ENCODE data around the gene RTN4R. TPM values are rescaled to one million over a fixed set of nuclear protein-coding genes. Genes with fewer than 3 reads are reported as not detected.
A peak's percentile ranks its signal among the peaks of the same experiment; 100 is the strongest.

Gene RTN4R
- total and polyA plus RNA-seq, 2 of the 13 experiments (the other 11 are each of a cell fraction or from before 2014, with no cell fraction given) = 0.22 to 0.77 TPM

GRCh38 chr22:20217563-20217962, 50.6 kb downstream of the RTN4R start (continued):
- TF ChIP-seq ZNF30 (CRISPR knock-in tag; IDR thresholded peaks at IDR 0.05) (no peak), ZBTB8A (CRISPR knock-in tag; IDR thresholded peaks at IDR 0.05; ENCODE audit: borderline replicate concordance, low read depth) (no peak), ASH2L (IDR thresholded peaks at IDR 0.05; ENCODE audit: insufficient read length, low read depth, low read length) (no peak), FOXA1 (IDR thresholded peaks at IDR 0.05) (no peak), FOXA1 (CRISPR knock-in tag; IDR thresholded peaks at IDR 0.05) (no peak)

GRCh38 chr22:20216863-20217499, 51.1 kb downstream of the RTN4R start:
- peaks cover 16 to 50% of the 10 kb centered on the region in 2 experiments; a peak in 4 of 5 replicates for H3K27me3 ChIP-seq (ENCODE audit: control insufficient read depth in 1 of 2, insufficient read depth in 2 of 2, low read length in 2 of 2)
- H3K36me3 ChIP-seq (replicated peaks in 1 of 2; ENCODE audit: control insufficient read depth in 1 of 2, insufficient read depth in 2 of 2, low read length in 2 of 2) = no peaks in the 10 kb centered on the region
- BruUV-seq (replicated peaks) = no TSS peak
- H3K79me2 ChIP-seq (ENCODE audit: insufficient read depth, low read length) = no peaks in the 10 kb centered on the region
- H3K27ac ChIP-seq (ENCODE audit: extremely low read length, insufficient read depth, low read length) = no peak overlapping the region
- no peak for ATAC-seq
- in situ Hi-C loops (cut with HindIII; ENCODE audit: extremely low pct_ligation_motif_present, low pct_unique_long_range_greater_than_20kb) = no loop called here
- CTCF ChIA-PET (ENCODE audit: low intra/inter-chr PET ratio, low total read pairs) = no interaction called here
- H3K9me3 ChIP-seq (ENCODE audit: low read length) = no peaks in the 10 kb centered on the region
- no peak overlapping the region for H3K9ac ChIP-seq (ENCODE audit: insufficient read depth, low read depth, low read length)
- POLR2A ChIA-PET = no interaction called here
- intact Hi-C loops (cut with micrococcal nuclease; ENCODE audit: unreplicated experiment) = no loop called here
- no peak overlapping the region for H3K4me3 ChIP-seq (replicated peaks in 1 of 3; ENCODE audit: insufficient read depth in 1 of 3, low read depth in 2 of 3, low read length in 3 of 3)
- no peak overlapping the region for H3K4me2 ChIP-seq (ENCODE audit: low read depth, low read length)
- H3K4me1 ChIP-seq (ENCODE audit: insufficient read depth, low read length) = 0 out of 2 replicates have a peak, but pooled peaks cover 7% of the 10 kb centered on the region
- H2AFZ ChIP-seq (ENCODE audit: low read length) = no peak overlapping the region
- WGBS (ENCODE audit: low lambda C conversion rate) = 34% methylated on average over 11 of the region's 12 CpGs
- FAIRE-seq = no peak
- H4K20me1 ChIP-seq (ENCODE audit: insufficient read depth, low read length) = no peaks in the 10 kb centered on the region
- no peak for DNase-seq (ENCODE audit: low spot score)
- peak; percentile 33; the same call in 1 of the 2 replicates for TF ChIP-seq CEBPB (IDR thresholded peaks at IDR 0.05; ENCODE audit: borderline replicate concordance, low read depth, low read length)
- no peak for TF ChIP-seq ZFP41 (CRISPR knock-in tag; IDR thresholded peaks at IDR 0.05; ENCODE audit: borderline replicate concordance)
- no peak for TF ChIP-seq ZGPAT (CRISPR knock-in tag; IDR thresholded peaks at IDR 0.05)
- TF ChIP-seq ATF7 (IDR thresholded peaks at IDR 0.05) = peak; percentile 22; the same call in 1 of the 2 replicates
- TF ChIP-seq ATF7 (CRISPR knock-in tag; IDR thresholded peaks at IDR 0.05) = no peak
- no peak for TF ChIP-seq AHDC1 (CRISPR knock-in tag; IDR thresholded peaks at IDR 0.05; ENCODE audit: borderline replicate concordance)
- TF ChIP-seq MNT (IDR thresholded peaks at IDR 0.05) = peak; percentile 69; the same call in 1 of the 2 replicates

Data from HepG2 (cell line).